Naive B cell (primary cell): ENCODE results near the gene MCEE. TPM values are rescaled to one million over a fixed set of nuclear protein-coding genes. Genes with fewer than 3 reads are reported as not detected.
"Not testable (repeated sequence)": the region's sequence is repeated elsewhere in the genome, so short reads cannot be mapped to it uniquely, and the experiment has no call there.

ENCODE experiments used
- ATAC-seq, 2 donors: fragments of 150-1000 bp; cut with Tn5 transposase; 2 replicates each; pipeline ENCODE4 v1.10.0; 2021; ENCODE audit warnings: low read depth in 2 of 2, mild to moderate bottlenecking in 2 of 2, moderate library complexity in 2 of 2
- DNase-seq: peaks from one replicate; pipeline ENCODE4 v3.0.0; 2022
- H3K27ac Mint-ChIP-seq, 6 donors: one replicate each; pipeline ENCODE4 v1.8.0; 2020 to 2022; ENCODE audit warnings: mild to moderate bottlenecking in 6 of 6, mixed read lengths in 6 of 6, moderate library complexity in 5 of 6, inconsistent platforms in 2 of 6
- H3K27me3 Mint-ChIP-seq, 3 donors: one replicate each; pipeline ENCODE4 v1.8.0; 2021 to 2022; ENCODE audit warnings: mixed read lengths in 3 of 3, mild to moderate bottlenecking in 1 of 3
- H3K36me3 Mint-ChIP-seq, 2 donors: one replicate each; pipeline ENCODE4 v1.8.0; 2020 to 2022; ENCODE audit warnings: mixed read lengths in 2 of 2, inconsistent platforms in 1 of 2, mild to moderate bottlenecking in 1 of 2
- H3K4me1 Mint-ChIP-seq, 3 donors: one replicate each; pipeline ENCODE4 v1.8.0; 2020 to 2022; ENCODE audit warnings: mixed read lengths in 3 of 3, inconsistent platforms in 1 of 3, mild to moderate bottlenecking in 1 of 3, moderate library complexity in 1 of 3
- H3K4me3 Mint-ChIP-seq, 8 donors: one replicate each; pipeline ENCODE4 v1.8.0; 2020 to 2022; ENCODE audit warnings: mild to moderate bottlenecking in 8 of 8, mixed read lengths in 8 of 8, moderate library complexity in 8 of 8, inconsistent platforms in 2 of 8
- H3K9me3 Mint-ChIP-seq, 7 donors: one replicate each; pipeline ENCODE4 v1.8.0; 2020 to 2022; ENCODE audit warnings: mixed read lengths in 7 of 7, mild to moderate bottlenecking in 5 of 7, inconsistent platforms in 2 of 7, moderate library complexity in 1 of 7
- polyA plus RNA-seq, 6 donors: library from polyadenylated mRNA; unstranded; fragments of 300-500 nt; fragmentation: Illumina TruSeq; gene quantifications; one replicate each; pipeline ENCODE4 v1.2.3, GENCODE V29; 2021; ENCODE audit warnings: low read depth in 6 of 6

Gene MCEE
- polyA plus RNA-seq, 6 donors from 2014 or later, result 15.1 to 39.2 (median 30.3) TPM

GRCh38 chr2:71148506-71149063 lies 18.6 kb upstream of the MCEE start:
- DNase-seq (no peak), ATAC-seq (no peak)
- peaks cover 17 to 40% of the 10 kb centered on the region in 2 donors for H3K36me3 Mint-ChIP-seq
- no peak overlapping the region for H3K4me3 Mint-ChIP-seq
- H3K27ac Mint-ChIP-seq, result peak overlapping the region in 1 of 6 donors; percentile 14
- H3K27me3 Mint-ChIP-seq, result no peaks in the 10 kb centered on the region
- no peaks in the 10 kb centered on the region for H3K9me3 Mint-ChIP-seq
- H3K4me1 Mint-ChIP-seq, result peaks cover 0 to 5% (median 0%) of the 10 kb centered on the region in 3 donors

- DNase-seq (no peak), ATAC-seq (no peak)
- Mint-ChIP-seq H3K4me1 (peaks cover 0 to 5% (median 0%) of the 10 kb centered on the region in 3 donors), H3K27ac (peak overlapping the region in 1 of 6 donors; percentile 74), H3K4me3 (no peak overlapping the region), H3K27me3 (no peaks in the 10 kb centered on the region), H3K9me3 (no peaks in the 10 kb centered on the region), H3K36me3 (peaks cover 10 to 22% of the 10 kb centered on the region in 2 donors)
Measured at GRCh38 chr2:71143782-71144181, 13.8 kb upstream of the MCEE start.

GRCh38 chr2:71136174-71136573 lies 6.1 kb upstream of the MCEE start:
- peaks cover 8 to 11% of the 10 kb centered on the region in 2 donors for H3K36me3 Mint-ChIP-seq
- no peaks in the 10 kb centered on the region for H3K27me3 Mint-ChIP-seq
- no peak overlapping the region for H3K4me3 Mint-ChIP-seq
- no peak overlapping the region for H3K27ac Mint-ChIP-seq
- no peaks in the 10 kb centered on the region for H3K4me1 Mint-ChIP-seq
- DNase-seq, result no peak
- ATAC-seq, result no peak
- H3K9me3 Mint-ChIP-seq, result no peaks in the 10 kb centered on the region

GRCh38 chr2:71133603-71134002 lies 3.6 kb upstream of the MCEE start:
- DNase-seq, result no peak
- no peak overlapping the region for H3K4me3 Mint-ChIP-seq
- no peak overlapping the region for H3K27ac Mint-ChIP-seq
- no peaks in the 10 kb centered on the region for H3K9me3 Mint-ChIP-seq
- peaks cover 6 to 8% of the 10 kb centered on the region in 2 donors for H3K36me3 Mint-ChIP-seq
- H3K27me3 Mint-ChIP-seq, result no peaks in the 10 kb centered on the region
- peaks cover 0 to 8% (median 6%) of the 10 kb centered on the region in 3 donors for H3K4me1 Mint-ChIP-seq
- ATAC-seq, result no peak

- not testable (repeated sequence) for H3K4me3 Mint-ChIP-seq, H3K27ac Mint-ChIP-seq, H3K27me3 Mint-ChIP-seq, H3K9me3 Mint-ChIP-seq, H3K36me3 Mint-ChIP-seq, DNase-seq, ATAC-seq
- H3K4me1 Mint-ChIP-seq, result peaks cover 0 to 16% (median 8%) of the 10 kb centered on the region in 3 donors
Measured at GRCh38 chr2:71131387-71132166, 1.5 kb upstream of the MCEE start.

GRCh38 chr2:71130905-71131244 lies 846 bp upstream of the MCEE start:
- Mint-ChIP-seq H3K27ac (no peak overlapping the region), H3K4me1 (peaks cover 0 to 16% (median 8%) of the 10 kb centered on the region in 3 donors), H3K27me3 (no peaks in the 10 kb centered on the region), H3K4me3 (no peak overlapping the region), H3K9me3 (no peaks in the 10 kb centered on the region), H3K36me3 (no peaks in the 10 kb centered on the region)
- ATAC-seq (peak; percentile 9 to 15), DNase-seq (no peak)

- no peak overlapping the region for H3K4me3 Mint-ChIP-seq
- peak overlapping the region in 2 of 6 donors; percentile 90 to 92 for H3K27ac Mint-ChIP-seq
- DNase-seq (no peak), ATAC-seq (peak; percentile 40 to 47)
- H3K36me3 Mint-ChIP-seq, result no peaks in the 10 kb centered on the region
- no peaks in the 10 kb centered on the region for H3K9me3 Mint-ChIP-seq
- H3K4me1 Mint-ChIP-seq, result peaks cover 4 to 16% (median 11%) of the 10 kb centered on the region in 3 donors
- no peaks in the 10 kb centered on the region for H3K27me3 Mint-ChIP-seq
Measured at GRCh38 chr2:71129902-71130151, 202 bp downstream of the MCEE start.

- Mint-ChIP-seq H3K27ac (peak overlapping the region in 5 of 6 donors; percentile 60 to 92 (median 65)), H3K36me3 (no peaks in the 10 kb centered on the region), H3K4me3 (no peak overlapping the region), H3K9me3 (no peaks in the 10 kb centered on the region), H3K27me3 (no peaks in the 10 kb centered on the region), H3K4me1 (peaks cover 4 to 16% (median 11%) of the 10 kb centered on the region in 3 donors)
- ATAC-seq (no peak), DNase-seq (no peak)
Measured at GRCh38 chr2:71129114-71129901, 721 bp downstream of the MCEE start.

GRCh38 chr2:71126957-71127356 lies 3.1 kb downstream of the MCEE start:
- Mint-ChIP-seq H3K4me3 (peak overlapping the region in 1 of 8 donors; percentile 47), H3K9me3 (no peaks in the 10 kb centered on the region), H3K27ac (no peak overlapping the region), H3K27me3 (no peaks in the 10 kb centered on the region), H3K4me1 (peaks cover 4 to 16% (median 11%) of the 10 kb centered on the region in 3 donors), H3K36me3 (peaks cover 8 to 9% of the 10 kb centered on the region in 2 donors)
- DNase-seq (no peak), ATAC-seq (no peak)

- ATAC-seq (no peak), DNase-seq (no peak)
- H3K36me3 Mint-ChIP-seq, result peaks cover 9 to 16% of the 10 kb centered on the region in 2 donors
- no peak overlapping the region for H3K27ac Mint-ChIP-seq
- no peaks in the 10 kb centered on the region for H3K9me3 Mint-ChIP-seq
- H3K4me1 Mint-ChIP-seq, result peaks cover 4 to 16% (median 16%) of the 10 kb centered on the region in 3 donors
- H3K4me3 Mint-ChIP-seq, result peak overlapping the region in 2 of 8 donors; percentile 6 to 21
- no peaks in the 10 kb centered on the region for H3K27me3 Mint-ChIP-seq
Measured at GRCh38 chr2:71125506-71126294, 4.3 kb downstream of the MCEE start.

- Mint-ChIP-seq H3K9me3 (no peaks in the 10 kb centered on the region), H3K4me3 (no peak overlapping the region), H3K27ac (peak overlapping the region in 1 of 6 donors; percentile 60), H3K27me3 (no peaks in the 10 kb centered on the region), H3K4me1 (peaks cover 3 to 11% (median 10%) of the 10 kb centered on the region in 3 donors), H3K36me3 (peaks cover 9 to 23% of the 10 kb centered on the region in 2 donors)
- no peak for DNase-seq
- ATAC-seq, result no peak
Measured at GRCh38 chr2:71122387-71123298, 7.4 kb downstream of the MCEE start.

GRCh38 chr2:71121479-71121878 lies 8.6 kb downstream of the MCEE start:
- Mint-ChIP-seq H3K4me3 (no peak overlapping the region), H3K36me3 (peaks cover 9 to 23% of the 10 kb centered on the region in 2 donors), H3K27ac (no peak overlapping the region), H3K27me3 (no peaks in the 10 kb centered on the region), H3K4me1 (peaks cover 0 to 11% (median 10%) of the 10 kb centered on the region in 3 donors), H3K9me3 (no peaks in the 10 kb centered on the region)
- DNase-seq (no peak), ATAC-seq (no peak)
